SK-N-SH (cell line): ENCODE results near the gene SMAD2.

Source experiments
- ELF1 ChIP-seq: IDR thresholded peaks from 2 replicates; pipeline ENCODE4 v1.4.0; 2012
- FOXJ3 ChIP-seq: sonication (generic); formaldehyde crosslinking; IDR thresholded peaks from 2 replicates; pipeline ENCODE4 v1.5.1; 2020; ENCODE audit warnings: mild to moderate bottlenecking, missing genetic modification reagents
- GABPA ChIP-seq: IDR thresholded peaks from 2 replicates; pipeline ENCODE4 v1.4.0; 2012; ENCODE audit warnings: low read depth, mild to moderate bottlenecking
- JUND ChIP-seq: IDR thresholded peaks from 2 replicates; pipeline ENCODE4 v1.4.0; 2012
- POLR2AphosphoS5 ChIP-seq: IDR thresholded peaks from 2 replicates; pipeline ENCODE4 v1.6.1; 2012; ENCODE audit warnings: low read depth, low read length
- RAD21 ChIP-seq: IDR thresholded peaks from 2 replicates; pipeline ENCODE4 v1.6.1; 2012; ENCODE audit warnings: mild to moderate bottlenecking, low read length
- SIN3A ChIP-seq: IDR thresholded peaks from 2 replicates; pipeline ENCODE4 v1.6.1; 2012; ENCODE audit warnings: low read depth, mild to moderate bottlenecking, low read length, moderate library complexity, borderline replicate concordance
- TAF1 ChIP-seq: IDR thresholded peaks from 2 replicates; pipeline ENCODE4 v1.6.1; 2012; ENCODE audit warnings: low read depth, mild to moderate bottlenecking, low read length, moderate library complexity, borderline replicate concordance
- TEAD4 ChIP-seq: IDR thresholded peaks from 2 replicates; pipeline ENCODE4 v1.4.0; 2012; ENCODE audit warnings: mild to moderate bottlenecking, borderline replicate concordance; ENCODE audit not compliant: insufficient read depth
- TF ChIP-seq, protein P1 (sequence below): IDR thresholded peaks from 2 replicates; pipeline ENCODE4 v1.4.0; 2012; ENCODE audit warnings: low read depth, borderline replicate concordance
- TF ChIP-seq, protein P2 (sequence below): IDR thresholded peaks from 2 replicates; pipeline ENCODE4 v1.6.1; 2012; ENCODE audit warnings: mild to moderate bottlenecking, low read depth, low read length, moderate library complexity
- TF ChIP-seq, protein P3 (sequence below): fragments of 200-600 bp; sonication (generic); IDR thresholded peaks from 2 replicates; pipeline ENCODE4 v1.6.1; 2017; ENCODE audit warnings: antibody characterized with exemption, mild to moderate bottlenecking, moderate library complexity

DNA sequence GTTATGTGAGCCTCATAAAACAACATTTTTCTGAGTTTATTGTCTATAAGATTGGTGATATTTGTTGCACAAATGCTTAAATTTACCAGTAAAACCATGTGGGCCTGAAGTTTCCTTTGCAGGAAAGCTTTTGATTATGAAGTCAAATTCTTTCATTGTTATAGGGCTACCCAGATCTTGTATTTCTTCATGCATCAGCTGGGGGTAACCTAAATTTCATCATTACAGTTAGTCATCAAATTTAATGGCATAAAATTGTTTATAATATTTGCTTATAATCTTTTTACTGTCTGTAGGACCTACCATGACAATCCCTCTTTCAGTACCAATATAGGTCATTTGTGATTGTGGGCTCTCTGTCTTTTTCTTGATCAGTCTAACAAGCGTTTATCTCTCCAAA lies 47.8 kb downstream of the SMAD2 start:
- no peak for TF ChIP-seq TEAD4
- TF ChIP-seq, protein P1, sequence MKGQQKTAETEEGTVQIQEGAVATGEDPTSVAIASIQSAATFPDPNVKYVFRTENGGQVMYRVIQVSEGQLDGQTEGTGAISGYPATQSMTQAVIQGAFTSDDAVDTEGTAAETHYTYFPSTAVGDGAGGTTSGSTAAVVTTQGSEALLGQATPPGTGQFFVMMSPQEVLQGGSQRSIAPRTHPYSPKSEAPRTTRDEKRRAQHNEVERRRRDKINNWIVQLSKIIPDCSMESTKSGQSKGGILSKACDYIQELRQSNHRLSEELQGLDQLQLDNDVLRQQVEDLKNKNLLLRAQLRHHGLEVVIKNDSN = no peak
- TF ChIP-seq, protein P2, sequence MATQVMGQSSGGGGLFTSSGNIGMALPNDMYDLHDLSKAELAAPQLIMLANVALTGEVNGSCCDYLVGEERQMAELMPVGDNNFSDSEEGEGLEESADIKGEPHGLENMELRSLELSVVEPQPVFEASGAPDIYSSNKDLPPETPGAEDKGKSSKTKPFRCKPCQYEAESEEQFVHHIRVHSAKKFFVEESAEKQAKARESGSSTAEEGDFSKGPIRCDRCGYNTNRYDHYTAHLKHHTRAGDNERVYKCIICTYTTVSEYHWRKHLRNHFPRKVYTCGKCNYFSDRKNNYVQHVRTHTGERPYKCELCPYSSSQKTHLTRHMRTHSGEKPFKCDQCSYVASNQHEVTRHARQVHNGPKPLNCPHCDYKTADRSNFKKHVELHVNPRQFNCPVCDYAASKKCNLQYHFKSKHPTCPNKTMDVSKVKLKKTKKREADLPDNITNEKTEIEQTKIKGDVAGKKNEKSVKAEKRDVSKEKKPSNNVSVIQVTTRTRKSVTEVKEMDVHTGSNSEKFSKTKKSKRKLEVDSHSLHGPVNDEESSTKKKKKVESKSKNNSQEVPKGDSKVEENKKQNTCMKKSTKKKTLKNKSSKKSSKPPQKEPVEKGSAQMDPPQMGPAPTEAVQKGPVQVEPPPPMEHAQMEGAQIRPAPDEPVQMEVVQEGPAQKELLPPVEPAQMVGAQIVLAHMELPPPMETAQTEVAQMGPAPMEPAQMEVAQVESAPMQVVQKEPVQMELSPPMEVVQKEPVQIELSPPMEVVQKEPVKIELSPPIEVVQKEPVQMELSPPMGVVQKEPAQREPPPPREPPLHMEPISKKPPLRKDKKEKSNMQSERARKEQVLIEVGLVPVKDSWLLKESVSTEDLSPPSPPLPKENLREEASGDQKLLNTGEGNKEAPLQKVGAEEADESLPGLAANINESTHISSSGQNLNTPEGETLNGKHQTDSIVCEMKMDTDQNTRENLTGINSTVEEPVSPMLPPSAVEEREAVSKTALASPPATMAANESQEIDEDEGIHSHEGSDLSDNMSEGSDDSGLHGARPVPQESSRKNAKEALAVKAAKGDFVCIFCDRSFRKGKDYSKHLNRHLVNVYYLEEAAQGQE = no peak
- TF ChIP-seq, protein P3, sequence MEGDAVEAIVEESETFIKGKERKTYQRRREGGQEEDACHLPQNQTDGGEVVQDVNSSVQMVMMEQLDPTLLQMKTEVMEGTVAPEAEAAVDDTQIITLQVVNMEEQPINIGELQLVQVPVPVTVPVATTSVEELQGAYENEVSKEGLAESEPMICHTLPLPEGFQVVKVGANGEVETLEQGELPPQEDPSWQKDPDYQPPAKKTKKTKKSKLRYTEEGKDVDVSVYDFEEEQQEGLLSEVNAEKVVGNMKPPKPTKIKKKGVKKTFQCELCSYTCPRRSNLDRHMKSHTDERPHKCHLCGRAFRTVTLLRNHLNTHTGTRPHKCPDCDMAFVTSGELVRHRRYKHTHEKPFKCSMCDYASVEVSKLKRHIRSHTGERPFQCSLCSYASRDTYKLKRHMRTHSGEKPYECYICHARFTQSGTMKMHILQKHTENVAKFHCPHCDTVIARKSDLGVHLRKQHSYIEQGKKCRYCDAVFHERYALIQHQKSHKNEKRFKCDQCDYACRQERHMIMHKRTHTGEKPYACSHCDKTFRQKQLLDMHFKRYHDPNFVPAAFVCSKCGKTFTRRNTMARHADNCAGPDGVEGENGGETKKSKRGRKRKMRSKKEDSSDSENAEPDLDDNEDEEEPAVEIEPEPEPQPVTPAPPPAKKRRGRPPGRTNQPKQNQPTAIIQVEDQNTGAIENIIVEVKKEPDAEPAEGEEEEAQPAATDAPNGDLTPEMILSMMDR = no peak
- TF ChIP-seq GABPA = no peak
- TF ChIP-seq RAD21 = no peak
- no peak for TF ChIP-seq SIN3A
- TF ChIP-seq ELF1 = no peak
- no peak for TF ChIP-seq FOXJ3 (CRISPR knock-in tag)
- no peak for TF ChIP-seq TAF1
- no peak for TF ChIP-seq POLR2AphosphoS5
- no peak for TF ChIP-seq JUND
